Upper lobe of right lung (tissue), 1 donor: ENCODE data around the gene IL21R. TPM values are rescaled to one million over a fixed set of nuclear protein-coding genes. Genes with fewer than 3 reads are reported as not detected.
A peak's percentile ranks its signal among the peaks of the same experiment; 100 is the strongest.

Source experiments
- ATAC-seq: fragments of 200-7000 bp; cut with Tn5 transposase; one replicate; pipeline ENCODE4 v1.9.1; 2020; ENCODE audit warnings: mild to moderate bottlenecking, moderate library complexity
- DNase-seq: peaks from one replicate; pipeline ENCODE4 v3.0.0-alpha.2; 2020
- H3K27ac ChIP-seq: fragments of 200-600 bp; one replicate; pipeline ENCODE4 v1.8.0; 2022
- H3K27me3 ChIP-seq: fragments of 200-600 bp; one replicate; pipeline ENCODE4 v1.8.0; 2022; ENCODE audit warnings: mild to moderate bottlenecking
- H3K36me3 ChIP-seq: fragments of 200-600 bp; one replicate; pipeline ENCODE4 v1.8.0; 2022
- H3K4me1 ChIP-seq: fragments of 200-600 bp; one replicate; pipeline ENCODE4 v1.8.0; 2022
- H3K4me3 ChIP-seq: fragments of 200-600 bp; one replicate; pipeline ENCODE4 v1.8.0; 2022; ENCODE audit warnings: mild to moderate bottlenecking
- H3K9me3 ChIP-seq: fragments of 200-600 bp; one replicate; pipeline ENCODE4 v1.8.0; 2022
- intact Hi-C: fragments of 100-400 bp; cut with DNase I; formaldehyde crosslinking; loops from one replicate; pipeline ENCODE4 v1.11.0; 2022
- total RNA-seq: library from RNA; stranded (reverse); fragmentation: NEBNext Ultra II Directional; extraction: Animal tissue kit (Norgen Biotek cat#: 25700); gene quantifications from one replicate; pipeline ENCODE4 v1.2.1, GENCODE V29; 2021
- TF ChIP-seq, protein P1 (sequence below): fragments of 200-600 bp; IDR thresholded peaks from one replicate; pipeline ENCODE4 v1.8.0; 2022; ENCODE audit warnings: antibody characterized with exemption
- donor health status: DM: no; HTN: yes; CAD: no; lungs with severe emphysema.

IL21R gene
- total RNA-seq, 1 donor from 2014 or later, result 3.9 TPM

DNA sequence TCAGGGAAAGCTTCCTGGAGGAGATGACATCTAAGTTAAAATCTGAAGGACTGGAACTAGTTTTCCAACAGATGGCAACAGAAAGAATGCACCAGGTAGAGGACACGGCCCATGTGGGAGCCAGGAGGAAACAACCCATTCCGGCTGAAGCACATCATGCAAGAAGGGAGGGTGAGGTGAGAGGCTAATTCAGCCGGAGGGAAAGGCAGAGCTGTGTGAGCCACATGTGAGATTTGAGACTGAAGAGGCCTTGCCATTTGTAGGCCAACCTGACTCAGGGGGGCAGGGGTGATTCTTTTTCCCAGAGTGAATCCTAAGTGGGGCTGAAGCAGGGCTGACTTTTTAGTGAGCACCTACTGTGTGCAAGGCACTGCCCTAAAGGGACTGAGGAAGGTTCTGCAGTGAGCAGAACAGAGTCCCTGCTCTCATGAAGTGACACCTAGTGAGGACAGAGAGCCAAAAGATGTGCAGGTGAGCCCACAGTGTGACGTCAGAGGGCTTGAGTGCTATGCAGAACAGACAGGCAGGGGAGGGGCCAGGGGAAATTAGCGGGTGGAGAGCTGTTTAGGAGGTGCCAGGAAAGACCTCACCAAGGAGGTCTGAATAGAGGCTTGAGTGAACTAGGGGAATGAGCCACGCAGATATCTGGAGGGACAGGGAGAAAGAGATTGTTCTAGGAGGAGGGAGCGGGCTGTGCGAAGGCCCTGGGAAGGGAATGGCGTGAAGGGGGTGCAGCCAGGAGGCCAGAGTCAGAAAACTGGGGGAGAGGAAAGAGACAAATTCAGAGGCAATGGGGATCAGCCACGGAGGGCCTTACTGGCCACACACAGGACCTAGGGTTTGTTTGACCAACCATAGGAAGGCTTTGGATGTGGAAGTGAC lies 19.8 kb upstream of the IL21R start:
- Histone ChIP-seq H3K9me3 (no peaks in the 10 kb centered on the region), H3K4me1 (no peaks in the 10 kb centered on the region), H3K27ac (no peak overlapping the region), H3K27me3 (no peaks in the 10 kb centered on the region), H3K36me3 (no peaks in the 10 kb centered on the region), H3K4me3 (no peak overlapping the region)
- ATAC-seq, result no peak
- DNase-seq, result no peak
- intact Hi-C loops, result no loop called here
- TF ChIP-seq, protein P1, sequence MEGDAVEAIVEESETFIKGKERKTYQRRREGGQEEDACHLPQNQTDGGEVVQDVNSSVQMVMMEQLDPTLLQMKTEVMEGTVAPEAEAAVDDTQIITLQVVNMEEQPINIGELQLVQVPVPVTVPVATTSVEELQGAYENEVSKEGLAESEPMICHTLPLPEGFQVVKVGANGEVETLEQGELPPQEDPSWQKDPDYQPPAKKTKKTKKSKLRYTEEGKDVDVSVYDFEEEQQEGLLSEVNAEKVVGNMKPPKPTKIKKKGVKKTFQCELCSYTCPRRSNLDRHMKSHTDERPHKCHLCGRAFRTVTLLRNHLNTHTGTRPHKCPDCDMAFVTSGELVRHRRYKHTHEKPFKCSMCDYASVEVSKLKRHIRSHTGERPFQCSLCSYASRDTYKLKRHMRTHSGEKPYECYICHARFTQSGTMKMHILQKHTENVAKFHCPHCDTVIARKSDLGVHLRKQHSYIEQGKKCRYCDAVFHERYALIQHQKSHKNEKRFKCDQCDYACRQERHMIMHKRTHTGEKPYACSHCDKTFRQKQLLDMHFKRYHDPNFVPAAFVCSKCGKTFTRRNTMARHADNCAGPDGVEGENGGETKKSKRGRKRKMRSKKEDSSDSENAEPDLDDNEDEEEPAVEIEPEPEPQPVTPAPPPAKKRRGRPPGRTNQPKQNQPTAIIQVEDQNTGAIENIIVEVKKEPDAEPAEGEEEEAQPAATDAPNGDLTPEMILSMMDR, result no peak

DNA sequence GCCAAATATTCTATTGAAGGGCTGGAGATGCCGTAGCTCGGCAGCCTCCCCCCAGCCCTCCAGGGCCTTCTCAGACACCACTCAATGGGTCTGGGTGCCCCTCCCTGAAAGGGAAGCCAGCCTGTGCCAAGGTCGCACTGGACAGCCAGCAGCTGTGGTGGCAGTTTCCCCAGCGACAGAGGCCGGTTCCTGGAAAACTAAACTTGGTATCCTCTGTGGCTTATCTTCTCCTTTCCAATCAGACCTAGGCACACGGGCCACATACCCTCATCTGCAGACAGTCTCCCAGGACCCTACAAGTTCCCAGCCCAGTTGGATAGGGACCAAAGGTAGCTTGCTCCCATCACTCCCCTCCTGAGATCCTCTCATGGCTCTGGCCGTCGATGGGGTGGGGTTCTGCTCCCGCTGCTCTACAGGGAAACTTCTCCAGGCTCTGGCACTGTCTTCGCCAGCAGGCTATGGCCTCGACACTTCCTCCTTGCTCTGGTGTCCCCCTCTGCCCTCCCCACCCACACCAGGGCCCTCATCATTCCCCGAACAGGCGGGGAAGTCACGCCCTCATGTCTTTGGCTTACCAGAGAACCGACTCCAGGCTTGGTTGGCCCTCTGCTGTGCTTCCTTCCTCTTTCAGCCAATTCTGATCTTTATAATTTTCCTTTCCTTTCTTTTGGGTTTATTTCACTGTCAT lies 18.3 kb upstream of the IL21R start:
- DNase-seq, result peak; percentile 81
- Histone ChIP-seq H3K4me3 (no peak overlapping the region), H3K27me3 (no peaks in the 10 kb centered on the region), H3K36me3 (no peaks in the 10 kb centered on the region), H3K9me3 (no peaks in the 10 kb centered on the region), H3K27ac (no peak overlapping the region), H3K4me1 (no peaks in the 10 kb centered on the region)
- intact Hi-C loops, result no loop called here
- TF ChIP-seq, protein P1, result no peak
- peak; percentile 92 for ATAC-seq

DNA sequence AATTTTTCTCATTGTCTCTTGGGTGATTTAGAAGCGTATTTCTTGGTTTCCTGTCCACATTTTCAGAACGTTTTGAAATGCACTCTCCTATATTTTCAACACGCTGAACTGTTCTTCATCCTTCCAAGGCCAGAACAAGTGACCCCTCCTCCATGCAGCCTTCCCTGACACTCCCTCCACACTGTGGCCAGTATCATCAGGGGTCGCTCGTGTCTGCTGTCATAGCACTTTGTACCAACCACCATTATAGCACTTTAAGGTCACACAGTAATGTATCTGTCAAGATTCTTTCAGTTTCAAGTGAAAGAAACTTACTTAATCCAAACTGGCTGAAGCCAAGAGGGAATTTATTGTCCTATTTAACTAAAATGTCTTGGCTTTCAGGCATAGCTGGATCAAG lies 17.5 kb upstream of the IL21R start:
- Histone ChIP-seq H3K27me3 (no peaks in the 10 kb centered on the region), H3K4me3 (no peak overlapping the region), H3K9me3 (no peaks in the 10 kb centered on the region), H3K4me1 (no peaks in the 10 kb centered on the region), H3K36me3 (no peaks in the 10 kb centered on the region), H3K27ac (no peak overlapping the region)
- TF ChIP-seq, protein P1, result no peak
- intact Hi-C loops, result no loop called here
- DNase-seq (no peak), ATAC-seq (no peak)

DNA sequence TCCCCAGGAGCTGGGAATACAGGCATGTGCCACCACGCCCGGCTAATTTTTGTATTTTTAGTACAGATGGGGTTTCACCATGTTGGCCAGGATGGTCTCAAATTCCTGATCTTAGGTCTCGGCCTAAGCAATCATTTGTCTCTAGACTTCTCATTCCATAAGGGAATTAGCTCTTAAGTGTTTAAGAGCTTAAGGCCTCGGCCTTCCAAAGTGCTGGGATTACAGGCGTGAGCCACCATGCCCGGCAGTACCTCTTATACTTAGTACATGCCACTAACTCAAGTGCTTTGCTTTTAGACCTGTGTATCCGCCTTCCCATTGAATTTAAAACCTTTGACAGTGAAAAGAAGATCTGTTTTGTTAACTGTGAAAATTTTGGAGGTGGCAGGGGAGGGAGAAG lies 16.6 kb upstream of the IL21R start:
- no peak for DNase-seq
- intact Hi-C loops, result no loop called here
- no peaks in the 10 kb centered on the region for H3K36me3 ChIP-seq
- H3K27me3 ChIP-seq, result no peaks in the 10 kb centered on the region
- no peaks in the 10 kb centered on the region for H3K9me3 ChIP-seq
- TF ChIP-seq, protein P1, result no peak
- H3K27ac ChIP-seq, result no peak overlapping the region
- no peak for ATAC-seq
- no peak overlapping the region for H3K4me3 ChIP-seq
- H3K4me1 ChIP-seq, result no peaks in the 10 kb centered on the region

DNA sequence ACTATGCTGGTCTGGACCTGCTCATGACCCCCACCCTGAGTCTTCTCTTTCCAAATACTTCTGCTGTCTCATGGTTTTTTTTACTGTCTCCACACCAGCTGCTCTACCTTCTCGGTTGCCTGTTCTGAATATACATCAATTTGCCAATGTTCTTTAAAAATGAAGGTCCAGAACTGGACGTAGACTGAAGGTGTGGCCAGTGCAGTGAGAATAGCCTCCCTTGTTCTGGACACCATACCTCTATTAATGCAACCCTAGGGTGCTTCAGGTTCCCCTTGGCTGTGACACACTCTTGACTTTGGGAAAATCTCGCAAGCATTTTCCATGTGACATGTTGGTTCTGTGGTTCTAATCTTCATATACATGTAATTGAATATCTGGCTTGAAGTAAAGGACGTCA lies 15.3 kb upstream of the IL21R start:
- TF ChIP-seq, protein P1, result no peak
- Histone ChIP-seq H3K27ac (no peak overlapping the region), H3K27me3 (no peaks in the 10 kb centered on the region), H3K36me3 (no peaks in the 10 kb centered on the region), H3K4me1 (no peaks in the 10 kb centered on the region), H3K9me3 (no peaks in the 10 kb centered on the region), H3K4me3 (no peak overlapping the region)
- no peak for ATAC-seq
- intact Hi-C loops, result no loop called here
- no peak for DNase-seq
